GM19240 (cell line): ENCODE measurements around the gene TMEM63B.
"Not testable (repeated sequence)": the region's sequence is repeated elsewhere in the genome, so short reads cannot be mapped to it uniquely, and the experiment has no call there.

Source experiments
- DNase-seq: peaks from one replicate; pipeline ENCODE4 v3.0.0; 2011; ENCODE audit warnings: low spot score; ENCODE audit not compliant: insufficient read length

The TMEM63B gene

GRCh38 chr6:44144536-44144935 lies 17.2 kb downstream of the TMEM63B start:
- not testable (repeated sequence) for DNase-seq

GRCh38 chr6:44145839-44146238 lies 18.5 kb downstream of the TMEM63B start:
- no peak for DNase-seq

- DNase-seq = no peak
Observed at GRCh38 chr6:44146685-44147084, 19.3 kb downstream of the TMEM63B start.

DNA sequence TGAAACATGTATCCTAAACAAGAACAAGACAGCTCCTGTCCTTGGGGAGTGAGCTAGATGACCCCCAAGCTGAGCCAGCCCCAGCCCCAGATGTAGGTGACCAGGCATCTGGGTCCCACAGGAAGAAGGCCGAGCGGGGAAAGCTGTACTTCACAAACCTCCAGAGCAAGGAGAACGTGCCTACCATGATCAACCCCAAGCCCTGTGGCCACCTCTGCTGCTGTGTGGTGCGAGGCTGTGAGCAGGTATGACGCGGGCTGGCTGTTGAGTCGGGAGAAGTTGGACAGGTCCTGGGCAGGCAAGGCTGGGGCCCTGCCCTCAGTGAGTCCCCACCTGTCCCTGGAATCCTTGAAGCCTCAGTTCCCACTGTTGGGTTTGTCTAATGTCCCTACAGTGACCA lies 19.9 kb downstream of the TMEM63B start:
- DNase-seq = no peak

DNA sequence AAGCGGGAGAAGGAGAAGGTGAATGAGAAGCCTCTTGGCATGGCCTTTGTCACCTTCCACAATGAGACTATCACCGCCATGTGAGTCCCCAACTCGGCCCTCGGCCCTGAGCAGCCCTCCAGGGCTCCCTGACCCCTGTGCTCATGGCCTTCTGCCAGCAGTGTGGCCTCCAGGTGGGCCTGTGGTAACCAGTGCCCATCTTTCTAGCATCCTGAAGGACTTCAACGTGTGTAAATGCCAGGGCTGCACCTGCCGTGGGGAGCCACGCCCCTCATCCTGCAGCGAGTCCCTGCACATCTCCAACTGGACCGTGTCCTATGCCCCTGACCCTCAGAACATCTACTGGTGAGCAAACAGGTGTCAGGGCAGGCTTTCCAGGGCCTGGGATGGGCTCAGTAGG lies 21.0 kb downstream of the TMEM63B start:
- DNase-seq = no peak

DNA sequence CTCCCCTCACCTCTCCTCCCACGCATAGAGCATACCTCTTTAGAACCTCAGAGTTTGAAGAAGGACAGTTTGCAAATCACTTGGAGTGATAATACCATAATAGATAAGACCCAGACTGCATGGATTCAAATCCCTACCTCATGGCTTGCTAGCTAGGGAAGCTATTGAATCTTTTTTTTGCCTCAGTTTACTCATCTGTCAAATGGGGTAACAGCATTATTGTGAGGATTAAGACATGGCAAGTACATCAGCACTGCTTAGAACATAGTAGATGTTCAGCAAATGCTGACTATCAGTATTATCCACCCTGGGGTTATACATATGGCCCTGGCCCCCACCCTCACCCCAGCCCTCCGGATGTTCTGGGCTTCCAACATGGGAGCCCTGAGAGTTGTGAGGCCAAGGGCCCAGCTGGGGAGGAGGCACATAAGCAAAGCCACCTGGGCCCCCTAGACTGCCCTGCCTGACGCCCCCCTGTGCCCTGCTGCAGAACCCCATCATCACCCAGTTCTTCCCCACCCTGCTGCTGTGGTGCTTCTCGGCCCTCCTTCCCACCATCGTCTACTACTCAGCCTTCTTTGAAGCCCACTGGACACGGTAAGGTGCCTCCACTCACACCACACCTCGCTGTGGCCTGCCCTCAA lies 22.1 kb downstream of the TMEM63B start:
- no peak for DNase-seq

DNA sequence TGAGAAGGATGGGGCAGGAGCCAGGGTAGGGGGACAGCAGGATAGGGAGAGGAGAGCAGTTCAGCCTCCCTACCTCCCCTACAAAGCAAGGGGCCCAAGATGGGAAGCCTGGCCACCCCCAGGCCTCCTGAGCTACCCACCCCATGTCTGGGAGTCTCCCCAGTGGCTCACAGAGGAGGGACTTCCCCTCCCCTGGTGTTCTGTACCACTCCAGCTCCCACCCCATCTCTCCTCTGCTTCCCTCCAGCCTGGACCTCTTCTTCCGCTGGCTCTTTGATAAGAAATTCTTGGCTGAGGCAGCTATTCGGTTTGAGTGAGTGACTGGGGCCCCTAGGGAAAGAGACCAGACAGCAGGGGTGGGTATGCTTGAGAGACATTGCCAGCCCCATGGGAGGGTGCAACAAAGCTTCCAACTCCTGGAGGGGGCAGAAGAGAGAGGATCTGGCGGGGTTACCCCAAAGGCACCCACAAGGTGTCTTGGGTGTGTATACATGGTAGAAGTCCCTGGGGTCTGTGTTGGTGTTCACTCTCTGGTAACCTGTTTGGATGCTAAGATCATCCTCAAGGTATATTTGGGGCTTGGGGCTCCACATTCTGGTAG lies 23.1 kb downstream of the TMEM63B start:
- no peak for DNase-seq

DNA sequence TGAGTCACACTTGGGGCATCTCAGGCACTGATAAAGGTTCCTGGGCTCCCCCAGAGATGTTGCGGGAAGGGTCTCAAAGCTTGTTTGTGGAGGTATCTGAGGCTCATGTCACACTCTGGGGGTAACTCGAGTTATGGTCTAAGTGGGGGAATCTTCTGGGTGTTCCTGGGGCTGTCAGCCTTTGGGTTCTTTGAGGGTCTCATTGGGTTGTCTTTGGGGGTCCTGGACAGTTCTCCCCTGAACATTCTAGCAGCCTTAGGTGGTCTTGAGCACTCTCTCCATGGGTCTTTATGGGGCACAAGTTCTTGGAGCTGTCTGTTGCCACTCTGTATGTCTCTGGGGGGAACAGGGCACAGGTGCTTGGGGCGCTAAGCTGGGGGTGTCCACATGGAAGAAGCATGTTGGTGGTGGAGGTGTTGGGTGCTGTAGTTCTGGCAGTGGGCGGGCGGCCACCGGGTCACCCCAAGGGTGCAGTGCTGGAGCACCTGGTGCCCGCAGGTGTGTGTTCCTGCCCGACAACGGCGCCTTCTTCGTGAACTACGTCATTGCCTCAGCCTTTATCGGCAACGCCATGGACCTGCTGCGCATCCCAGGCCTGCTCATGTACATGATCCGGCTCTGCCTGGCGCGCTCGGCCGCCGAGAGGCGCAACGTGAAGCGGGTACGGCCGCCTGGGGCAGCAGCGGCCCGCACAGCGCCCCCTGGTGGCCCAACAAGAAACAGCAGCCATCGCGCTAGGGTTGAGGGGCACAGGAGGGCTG lies 24.2 kb downstream of the TMEM63B start:
- DNase-seq = peak; percentile 68

- DNase-seq = no peak
Observed at GRCh38 chr6:44152109-44152461, 24.7 kb downstream of the TMEM63B start.

DNA sequence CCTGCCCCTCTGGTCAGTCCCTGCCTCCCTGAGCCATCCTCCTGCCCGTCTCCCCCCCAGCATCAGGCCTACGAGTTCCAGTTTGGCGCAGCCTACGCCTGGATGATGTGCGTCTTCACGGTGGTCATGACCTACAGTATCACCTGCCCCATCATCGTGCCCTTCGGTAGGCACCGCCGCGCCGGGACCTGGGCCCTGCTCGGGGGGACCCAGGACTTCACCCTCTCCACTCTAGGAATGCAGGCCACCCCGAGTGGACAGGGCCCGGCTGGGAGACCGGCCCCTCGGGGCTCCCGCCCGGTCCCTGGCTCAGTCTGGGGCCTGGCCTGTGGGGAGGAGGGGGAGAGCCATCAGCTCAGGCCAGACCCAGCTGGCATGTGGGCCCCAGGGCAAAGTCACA lies 25.2 kb downstream of the TMEM63B start:
- DNase-seq = no peak

GRCh38 chr6:44154067-44154466 lies 26.7 kb downstream of the TMEM63B start:
- no peak for DNase-seq

- DNase-seq = no peak
Observed at GRCh38 chr6:44156494-44157151, 29.3 kb downstream of the TMEM63B start.

- no peak for DNase-seq
Observed at GRCh38 chr6:44157152-44157521, 29.8 kb downstream of the TMEM63B start.

DNA sequence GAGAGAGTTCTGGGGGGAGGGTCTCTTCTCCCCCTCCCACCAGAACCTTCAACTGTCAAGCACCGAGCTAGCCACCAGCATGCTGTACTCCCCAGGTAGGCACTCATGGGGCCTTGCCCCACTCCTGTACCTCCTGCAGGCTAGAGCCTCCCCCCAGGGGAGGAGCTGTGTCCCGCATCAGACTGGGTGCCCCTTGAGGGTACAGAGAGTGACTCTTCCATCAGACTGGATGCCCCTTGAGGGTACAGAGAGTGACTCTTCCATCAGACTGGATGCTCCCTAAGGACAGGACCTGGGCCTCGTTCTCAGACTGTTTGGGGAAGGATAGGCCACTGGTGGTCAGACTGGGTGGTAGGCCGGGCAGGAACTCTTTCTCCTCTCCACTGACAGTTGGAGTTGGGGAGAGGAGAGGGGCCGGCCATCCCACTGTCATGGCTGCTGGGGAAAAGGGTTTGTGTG lies 31.4 kb downstream of the TMEM63B start, which contains the start of gene CAPN11:
Gene CAPN11 (plus strand): TSS at position 51 of the 459 bp plus-strand sequence. CDS start 29 bp downstream, at position 80.
- no peak for DNase-seq

DNA sequence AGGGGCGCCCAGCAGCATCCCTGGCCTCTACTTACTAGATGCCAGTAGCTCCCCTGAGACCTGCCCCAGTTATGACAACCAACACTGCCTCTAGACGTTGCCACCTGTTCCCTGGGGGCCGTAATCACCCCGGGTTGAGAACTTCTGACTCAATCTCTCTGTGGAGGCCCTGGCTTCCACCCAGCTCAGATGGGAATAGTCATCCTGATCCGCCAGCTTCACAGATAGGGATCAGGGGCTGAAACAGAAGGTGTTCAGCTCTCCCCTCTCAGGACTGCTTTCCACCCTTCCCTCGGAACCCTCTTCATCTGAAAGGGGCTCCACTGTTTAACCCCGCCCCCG lies 34.6 kb downstream of the TMEM63B start:
- DNase-seq = no peak

DNA sequence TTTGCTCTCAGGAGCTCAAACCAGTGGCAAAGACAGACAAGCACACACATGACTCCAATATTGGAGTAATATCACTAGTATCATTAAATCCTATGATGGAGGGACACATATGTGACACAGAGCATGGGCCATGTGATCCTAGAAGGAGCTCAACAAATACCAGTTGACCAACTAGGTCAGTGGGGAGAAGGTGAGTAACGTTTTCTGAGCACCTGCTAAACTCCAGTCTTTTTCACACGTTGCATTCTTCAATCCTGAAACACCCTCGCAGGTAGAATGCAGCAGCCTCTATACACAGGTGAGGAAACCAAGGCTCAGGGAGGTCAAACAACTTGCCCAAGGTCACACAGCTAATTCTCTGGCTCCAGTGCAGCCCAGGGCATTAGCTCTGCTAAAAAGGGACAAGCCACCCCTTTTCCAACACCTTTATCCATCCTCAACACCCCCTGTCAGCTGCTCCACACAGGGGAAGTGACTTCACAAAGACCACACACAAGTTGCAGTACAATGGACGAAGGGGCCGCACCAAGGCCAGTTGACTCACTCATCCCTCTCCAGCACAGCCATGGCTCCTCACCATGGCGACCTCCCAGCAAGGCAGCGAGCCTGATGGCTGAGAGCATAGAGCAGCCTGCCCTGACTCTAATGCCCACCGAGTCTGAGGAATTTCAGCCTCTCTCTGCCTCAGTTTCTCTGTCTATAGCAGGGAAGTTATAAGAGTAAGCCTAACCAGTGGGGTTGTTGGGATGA lies 35.7 kb downstream of the TMEM63B start:
- no peak for DNase-seq

DNA sequence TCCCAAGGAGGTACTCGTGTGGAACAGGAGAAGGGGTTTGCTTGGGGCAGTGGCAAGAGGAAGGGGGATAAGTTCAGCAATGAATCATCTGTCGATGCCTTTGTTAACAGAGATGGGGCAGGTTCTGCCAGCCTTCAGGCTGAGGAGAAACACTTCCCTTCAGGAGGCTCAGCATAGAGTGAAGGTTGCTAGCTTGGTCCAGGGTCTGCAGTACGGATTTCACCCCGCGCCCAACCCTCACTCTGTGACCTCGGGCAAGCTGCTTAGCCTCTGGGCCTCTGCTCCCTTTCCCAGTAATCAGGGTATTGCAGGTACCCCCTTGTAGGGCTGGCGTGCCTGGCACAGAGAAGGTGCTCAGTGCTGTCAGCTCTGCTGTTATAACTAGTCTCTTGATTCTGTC lies 38.8 kb downstream of the TMEM63B start:
- DNase-seq = no peak

- no peak for DNase-seq
Observed at GRCh38 chr6:44166591-44167184, 39.3 kb downstream of the TMEM63B start.

DNA sequence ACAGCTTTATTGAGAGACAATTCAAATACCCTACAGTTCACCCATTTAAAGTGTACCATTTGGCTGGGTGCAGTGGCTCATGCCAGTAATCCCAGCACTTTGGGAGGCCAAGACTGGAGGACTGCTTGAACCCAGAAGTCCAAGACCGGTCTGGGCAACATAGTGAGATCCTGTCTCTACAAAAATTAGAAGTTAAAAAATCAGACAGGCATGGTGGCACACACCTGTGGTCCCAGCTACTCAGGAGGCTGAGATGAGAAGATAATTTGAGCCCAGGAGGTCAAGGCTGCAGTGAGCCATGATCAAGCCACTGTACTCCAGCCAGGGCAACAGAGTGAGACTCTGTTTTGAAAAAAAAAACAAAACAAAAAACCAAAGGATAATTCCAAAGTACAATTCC lies 40.2 kb downstream of the TMEM63B start:
- DNase-seq = no peak

GRCh38 chr6:44169154-44169553 lies 41.8 kb downstream of the TMEM63B start:
- no peak for DNase-seq
